HG03103 (cell line): ENCODE data around the gene GNA14.
A peak's percentile ranks its signal among the peaks of the same experiment; 100 is the strongest.
"Not testable (repeated sequence)": the region's sequence is repeated elsewhere in the genome, so short reads cannot be mapped to it uniquely, and the experiment has no call there.

Experiments used
- ATAC-seq: cut with Tn5 transposase; IDR thresholded peaks from one replicate; pipeline ENCODE4 v1.9.1; 2021; ENCODE audit warnings: low read depth; ENCODE audit not compliant: unreplicated experiment

GNA14 gene

DNA sequence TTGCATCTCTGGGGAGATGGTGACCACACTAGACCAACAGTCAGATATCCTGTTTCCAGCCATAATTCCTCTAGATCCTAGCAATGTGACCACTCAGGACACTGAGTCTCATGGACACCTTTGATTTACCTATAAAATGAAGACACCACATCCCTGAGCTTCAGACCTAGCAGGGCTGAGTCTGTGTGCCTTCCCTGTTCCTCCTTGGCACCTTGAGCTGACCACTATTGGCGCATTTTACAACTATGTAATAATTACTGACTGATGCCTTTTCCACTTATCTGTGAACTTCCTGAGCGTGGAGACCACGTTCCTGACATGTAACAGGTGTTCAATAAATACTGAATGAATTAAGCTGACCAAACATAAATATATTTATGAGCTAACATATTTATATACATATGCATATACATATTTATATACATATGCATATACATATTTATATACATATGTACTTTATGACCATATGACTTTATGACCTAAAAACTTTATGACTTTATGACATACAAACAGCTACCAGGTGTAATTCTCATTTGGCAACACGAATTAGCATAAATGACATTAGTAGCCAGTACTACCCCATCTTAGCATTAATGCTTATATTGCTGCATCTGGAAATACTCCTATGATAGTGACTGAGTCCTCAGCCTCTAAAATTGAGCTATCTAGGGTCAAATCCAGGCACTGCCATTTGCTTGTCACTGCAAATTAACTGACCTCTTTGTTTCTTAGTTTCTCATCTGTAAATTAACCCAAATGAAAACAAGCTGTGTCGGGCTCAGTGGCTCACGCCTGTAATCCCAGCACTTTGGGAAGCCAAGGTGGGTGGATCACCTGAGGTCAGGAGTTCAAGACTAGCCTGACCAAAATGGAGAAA, 150.6 kb downstream of the GNA14 start:
- no peak for ATAC-seq

DNA sequence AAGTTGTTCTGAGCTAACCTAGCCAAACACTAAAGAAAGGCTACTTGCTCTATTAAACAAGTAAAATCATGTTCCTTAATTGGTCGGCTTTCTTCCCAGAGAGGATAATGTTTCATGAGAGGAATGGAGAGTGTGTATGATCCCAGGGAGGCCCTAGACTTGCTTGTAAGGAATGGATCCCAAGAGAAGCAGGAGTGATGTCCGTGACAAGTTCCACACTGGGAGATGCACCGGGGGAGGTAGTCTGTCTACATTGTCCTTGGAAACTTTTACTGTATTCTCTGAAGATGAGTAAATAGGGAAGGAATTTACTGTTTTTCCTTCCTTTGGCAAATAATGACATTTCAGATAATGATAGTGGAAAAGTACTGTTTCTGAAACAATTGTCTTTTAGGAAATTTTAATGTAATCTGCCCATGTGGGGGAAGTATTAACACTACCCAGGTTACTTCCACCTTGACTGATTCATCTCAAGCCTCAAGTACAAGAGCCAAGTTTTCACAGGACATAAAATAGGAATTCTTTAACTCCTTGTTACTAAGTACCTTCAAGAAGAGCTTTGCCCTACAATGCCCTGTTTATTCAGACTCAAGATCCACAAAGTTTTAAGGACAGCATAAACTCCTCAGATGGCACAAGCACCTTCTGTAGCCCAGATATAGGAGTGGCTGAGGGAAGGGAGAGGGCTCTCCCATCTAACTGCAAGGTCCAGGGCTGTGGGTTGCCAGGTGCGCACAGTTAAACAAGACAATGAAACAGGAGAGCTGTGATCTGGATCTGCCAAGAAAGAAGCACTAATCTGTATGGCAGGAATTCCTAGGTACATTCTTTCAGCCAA, 152.1 kb downstream of the GNA14 start:
- ATAC-seq: no peak

- ATAC-seq: not testable (repeated sequence)
Observed at GRCh38 chr9:77490279-77490678, 157.8 kb downstream of the GNA14 start.

DNA sequence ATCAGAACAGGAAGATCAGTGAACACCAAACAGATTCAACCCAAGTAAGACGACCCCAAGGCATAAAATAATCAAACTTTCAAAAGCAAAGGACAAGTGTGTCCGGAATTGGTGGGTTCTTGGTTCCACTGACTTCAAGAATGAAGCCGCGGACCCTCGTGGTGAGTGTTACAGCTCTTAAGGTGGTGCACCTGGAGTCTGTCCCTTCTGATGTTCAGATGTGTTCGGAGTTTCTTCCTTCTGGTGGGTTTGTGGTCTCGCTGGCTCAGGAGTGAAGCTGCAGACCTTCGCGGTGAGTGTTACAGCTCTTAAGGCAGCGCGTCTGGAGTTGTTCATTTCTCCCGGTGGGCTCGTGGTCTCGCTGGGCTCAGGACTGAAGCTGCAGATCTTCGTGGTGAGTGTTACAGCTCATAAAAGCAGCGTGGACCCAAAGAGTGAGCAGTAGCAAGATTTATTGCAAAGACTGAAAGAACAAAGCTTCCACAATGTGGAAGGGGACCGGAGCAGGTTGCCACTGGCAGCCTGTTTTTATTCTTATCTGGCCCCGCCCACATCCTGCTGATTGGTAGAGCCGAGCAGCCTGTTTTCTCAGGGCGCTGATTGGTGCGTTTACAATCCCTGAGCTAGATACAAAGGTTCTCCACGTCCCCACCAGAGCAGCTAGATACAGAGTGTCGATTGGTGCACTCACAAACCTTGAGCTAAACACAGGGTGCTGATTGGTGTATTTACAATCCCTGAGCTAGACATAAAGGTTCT, 158.5 kb downstream of the GNA14 start:
- not testable (repeated sequence) for ATAC-seq

DNA sequence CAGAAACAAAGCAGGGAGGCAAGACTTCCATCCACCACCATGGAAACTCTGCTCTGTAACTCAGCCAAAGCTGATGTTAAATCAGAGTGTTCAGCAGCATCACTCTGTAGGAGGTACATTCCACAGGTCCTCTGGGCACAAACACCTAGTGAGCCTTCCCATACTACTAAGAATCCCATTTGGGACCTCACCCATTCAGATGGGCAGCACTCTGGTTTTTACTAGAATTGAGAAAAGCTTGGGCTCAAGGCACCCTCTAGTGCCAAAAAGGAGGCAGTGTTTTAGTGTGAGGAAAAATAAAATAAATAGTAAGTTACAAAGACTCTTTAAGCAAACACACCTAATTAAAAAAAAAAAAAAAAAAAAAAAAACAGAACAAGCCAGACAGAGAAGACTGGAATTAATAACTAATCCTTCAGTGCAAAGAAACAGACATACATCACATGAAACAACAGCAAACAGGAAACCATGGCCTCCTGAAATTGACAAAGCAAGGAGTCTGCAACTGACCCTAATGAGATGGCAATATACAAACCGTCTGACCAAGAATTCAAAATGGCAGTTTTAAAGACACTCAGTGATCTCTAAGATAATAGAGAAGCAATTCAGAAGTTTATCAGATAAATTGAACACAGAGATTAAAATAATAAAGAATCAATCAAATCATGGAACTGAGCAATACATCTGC, 159.5 kb downstream of the GNA14 start:
- peak; percentile 56 for ATAC-seq

DNA sequence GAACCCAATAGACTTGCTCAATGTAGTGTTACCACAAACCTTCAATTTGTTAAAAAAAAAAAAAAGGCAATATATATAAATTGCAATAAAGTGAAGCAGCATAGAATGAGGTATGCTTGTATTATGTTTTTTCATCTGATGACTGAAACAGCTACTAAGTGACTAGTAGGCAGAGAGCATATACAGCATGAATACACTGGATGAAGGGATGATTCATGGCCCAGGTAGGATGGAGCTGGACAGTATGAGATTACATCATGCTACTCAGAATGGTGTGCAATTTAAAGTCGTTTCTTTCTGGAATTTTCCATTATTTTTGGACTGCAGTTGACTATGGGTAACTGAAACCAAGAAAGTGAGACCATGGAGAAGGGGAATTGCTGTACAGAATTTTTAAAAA, 161.2 kb downstream of the GNA14 start:
- ATAC-seq: no peak

GRCh38 chr9:77486463-77486862, 161.7 kb downstream of the GNA14 start:
- no peak for ATAC-seq

DNA sequence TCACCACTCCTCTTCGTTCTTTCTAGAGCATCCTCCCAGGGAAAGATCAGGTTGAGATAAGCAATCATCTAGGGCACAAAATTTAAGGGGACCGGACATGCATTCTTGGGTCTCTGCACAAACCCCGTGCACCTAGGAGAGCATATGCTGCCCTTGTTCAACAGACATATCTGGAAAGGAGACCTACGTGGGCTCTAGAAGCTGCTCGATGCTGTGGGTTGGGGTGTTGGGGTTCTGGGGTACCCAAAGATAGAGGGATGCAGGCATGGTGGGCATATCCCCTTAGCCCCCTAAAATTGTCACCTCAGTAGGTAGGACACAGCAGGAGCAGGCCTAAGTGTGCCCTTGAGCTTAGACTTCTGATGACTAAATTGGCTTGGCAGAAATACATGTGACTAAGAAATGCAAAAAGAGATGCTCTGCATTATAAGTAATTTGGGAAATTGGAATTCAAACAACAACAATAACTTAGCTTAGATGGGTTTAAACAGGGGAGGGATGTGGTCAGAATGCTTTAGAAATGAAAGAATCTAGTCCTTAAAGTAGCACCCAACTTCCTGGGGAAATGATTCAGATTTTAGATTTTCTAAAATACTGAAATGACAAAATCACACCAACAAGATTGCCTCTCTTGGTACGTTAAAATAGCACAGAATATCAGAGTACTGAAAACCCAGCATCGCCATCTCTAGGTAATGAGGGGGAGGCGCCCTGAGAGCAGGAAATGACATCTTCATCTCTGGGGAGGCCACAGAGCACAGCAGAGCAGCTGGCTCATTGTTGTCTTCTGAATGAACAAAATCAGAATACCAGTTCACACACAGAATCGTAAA, 172.3 kb downstream of the GNA14 start:
- peak; percentile 100 for ATAC-seq

DNA sequence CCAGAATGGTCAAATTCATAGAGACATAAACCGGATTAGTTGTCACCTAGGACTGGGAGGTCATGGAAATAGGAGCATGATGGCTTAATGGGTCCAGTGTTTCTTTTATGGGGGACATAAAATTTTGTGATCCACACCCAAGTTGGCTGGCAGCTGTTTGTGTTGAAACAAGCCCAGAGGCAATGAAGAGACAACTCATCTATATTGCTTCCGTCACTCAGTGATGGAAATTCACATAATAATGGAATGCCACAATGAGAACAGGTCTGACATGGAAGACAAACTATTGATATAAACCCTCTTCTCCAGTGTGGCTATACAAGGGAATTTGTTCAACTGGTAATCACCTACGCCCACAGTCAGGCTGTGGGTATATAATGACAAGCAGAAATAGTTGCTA, 173.2 kb downstream of the GNA14 start:
- ATAC-seq: no peak

DNA sequence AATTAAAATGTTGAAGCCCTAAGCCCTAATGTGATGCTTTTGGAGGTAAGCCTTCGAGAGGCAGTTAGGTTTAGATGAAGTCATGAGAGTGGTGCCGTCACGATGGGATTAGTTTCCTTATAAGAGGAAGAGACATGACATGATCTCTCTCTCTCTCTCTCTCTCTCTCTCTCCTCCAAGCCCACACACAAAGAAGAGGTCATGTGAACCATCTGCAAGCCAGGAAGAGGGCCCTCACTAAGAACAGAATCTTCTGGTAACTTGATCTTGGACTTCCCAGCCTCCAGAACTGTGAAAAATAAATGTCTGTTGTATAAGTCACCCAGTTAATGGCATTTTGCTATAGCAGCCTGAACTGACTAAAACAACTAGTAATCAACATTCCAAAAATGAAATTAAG, 175.5 kb downstream of the GNA14 start:
- no peak for ATAC-seq

DNA sequence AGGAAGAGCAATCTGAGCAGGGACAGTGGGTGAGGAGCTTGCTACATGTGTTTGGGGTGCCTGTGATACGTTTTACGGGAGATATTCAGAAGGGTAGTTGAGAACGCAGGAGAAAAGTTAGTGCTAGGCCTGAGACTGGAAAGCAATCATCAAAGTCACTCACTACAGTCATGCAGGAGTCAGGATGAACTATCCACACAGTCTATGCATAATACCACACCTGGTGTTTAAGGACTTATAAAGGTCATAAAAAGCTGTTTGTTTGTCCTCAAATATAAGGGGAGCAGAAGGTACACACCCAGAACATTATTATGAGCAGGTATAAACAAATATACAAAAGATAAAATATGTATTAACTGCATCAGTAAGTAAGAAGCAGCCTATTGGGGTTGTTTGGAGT, 176.6 kb downstream of the GNA14 start:
- no peak for ATAC-seq

DNA sequence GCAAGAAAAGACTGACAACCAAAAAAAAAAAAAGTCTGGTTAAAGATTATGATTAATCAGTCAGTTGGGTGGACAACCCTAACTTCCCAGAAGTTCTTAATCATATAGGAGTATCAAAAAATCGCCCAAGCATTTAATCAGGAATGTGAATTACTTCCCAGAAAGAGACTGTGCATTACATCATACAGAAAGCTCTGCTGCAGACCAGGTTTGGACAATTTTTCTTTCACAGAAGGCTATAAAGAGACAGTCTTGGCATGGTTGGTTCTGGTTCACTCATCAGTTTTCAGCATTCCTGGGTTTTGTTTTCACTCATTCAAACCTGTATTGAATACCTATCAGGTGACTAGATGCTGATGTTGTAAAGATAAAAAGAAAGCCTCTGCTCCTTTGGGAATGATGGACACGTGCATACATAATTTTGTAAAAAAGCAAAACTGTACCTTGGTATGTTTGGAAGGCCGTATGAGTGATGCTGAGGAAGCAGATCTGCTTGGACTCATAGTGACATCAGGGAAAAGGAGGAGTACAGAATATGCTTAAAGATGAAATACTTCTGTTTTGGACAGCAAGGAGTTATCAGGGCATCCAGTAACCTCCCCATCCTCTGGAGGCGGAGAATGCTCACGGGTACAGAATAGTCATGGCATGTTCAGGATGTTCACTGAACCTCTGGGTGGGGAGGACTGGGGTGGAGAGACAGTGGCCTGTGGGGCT, 178.4 kb downstream of the GNA14 start:
- no peak for ATAC-seq

DNA sequence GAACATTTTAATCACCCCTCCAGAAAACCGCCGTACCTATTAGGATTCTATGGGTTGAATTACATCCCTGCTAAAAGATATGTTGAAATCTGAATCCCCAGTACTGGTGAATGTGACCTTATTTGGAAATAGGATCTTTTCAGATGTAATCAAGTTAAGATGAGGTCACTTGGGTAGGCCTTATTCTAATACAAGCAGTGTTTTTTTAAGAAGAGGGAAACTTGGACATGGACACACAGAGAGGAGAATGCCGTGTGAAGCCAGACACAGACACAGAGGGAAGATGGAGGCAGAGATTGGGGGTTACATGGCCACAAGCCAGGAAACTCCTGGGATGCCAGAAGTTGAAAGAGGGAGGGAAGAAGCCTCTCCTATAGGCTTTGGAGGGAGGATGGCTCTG, 183.5 kb downstream of the GNA14 start:
- no peak for ATAC-seq

DNA sequence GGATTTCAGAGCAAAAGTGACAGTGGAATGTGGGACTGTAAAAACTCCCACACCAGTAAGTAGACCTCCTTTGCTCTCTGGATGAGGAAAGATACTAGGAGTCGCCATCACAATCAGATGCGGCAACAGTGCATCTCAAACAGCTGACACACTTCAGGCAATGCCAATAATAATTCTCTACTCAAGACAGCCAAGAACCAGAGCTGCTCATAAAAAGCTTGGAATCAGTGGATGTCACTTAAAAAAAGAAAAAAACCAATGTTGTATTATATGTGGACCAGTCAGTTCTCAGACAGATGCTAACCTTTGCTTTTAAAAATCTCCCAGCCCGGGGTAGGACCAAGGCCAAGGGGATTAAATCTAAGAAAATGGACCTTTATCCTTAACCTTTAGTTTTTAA, 185.0 kb downstream of the GNA14 start:
- no peak for ATAC-seq

DNA sequence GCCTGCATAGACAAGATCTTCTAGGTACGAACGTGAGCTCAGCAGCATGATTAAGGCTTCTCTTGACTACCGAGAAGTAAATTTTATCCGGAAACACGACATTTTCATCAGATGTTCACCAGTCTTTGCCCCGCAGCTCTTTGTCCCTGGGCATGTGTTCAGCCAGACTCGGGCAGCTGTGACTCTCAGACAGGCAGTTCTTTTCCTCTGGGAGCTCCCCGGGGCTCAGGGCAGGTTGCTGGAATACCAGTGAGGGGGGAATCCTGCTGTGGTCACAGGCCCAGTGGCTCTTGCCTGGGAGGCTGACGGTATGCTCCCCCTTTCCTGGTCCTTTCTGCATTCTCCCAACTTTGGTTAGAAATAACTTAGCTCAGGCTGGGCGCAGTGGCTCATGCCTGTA, 186.1 kb downstream of the GNA14 start:
- no peak for ATAC-seq

GRCh38 chr9:77460938-77461337, 187.2 kb downstream of the GNA14 start:
- no peak for ATAC-seq

- ATAC-seq: peak; percentile 80
Observed at GRCh38 chr9:77457916-77458592, 190.1 kb downstream of the GNA14 start.

GRCh38 chr9:77456829-77457437, 191.2 kb downstream of the GNA14 start:
- ATAC-seq: peak; percentile 61
